ENCODE data around the gene MEPCE. TPM values are rescaled to one million over a fixed set of nuclear protein-coding genes. Genes with fewer than 3 reads are reported as not detected.
"Not testable (repeated sequence)": the region's sequence is repeated elsewhere in the genome, so short reads cannot be mapped to it uniquely, and the experiment has no call there.

Gene MEPCE
- total RNA-seq, 1 donor from 2014 or later, result 30.5 TPM

GRCh38 chr7:100449190-100449795 is 19.7 kb downstream of the MEPCE start:
- Mint-ChIP-seq H3K36me3 (ENCODE audit: low read depth, unreplicated experiment) (no peaks in the 10 kb centered on the region), H3K4me3 (ENCODE audit: unreplicated experiment) (no peak overlapping the region), H3K9me3 (ENCODE audit: unreplicated experiment) (no peaks in the 10 kb centered on the region), H3K4me1 (ENCODE audit: unreplicated experiment) (peaks cover 12% of the 10 kb centered on the region), H3K27ac (ENCODE audit: unreplicated experiment) (no peak overlapping the region), H3K27me3 (ENCODE audit: unreplicated experiment) (peaks cover 3% of the 10 kb centered on the region)
- TF ChIP-seq, protein P1, sequence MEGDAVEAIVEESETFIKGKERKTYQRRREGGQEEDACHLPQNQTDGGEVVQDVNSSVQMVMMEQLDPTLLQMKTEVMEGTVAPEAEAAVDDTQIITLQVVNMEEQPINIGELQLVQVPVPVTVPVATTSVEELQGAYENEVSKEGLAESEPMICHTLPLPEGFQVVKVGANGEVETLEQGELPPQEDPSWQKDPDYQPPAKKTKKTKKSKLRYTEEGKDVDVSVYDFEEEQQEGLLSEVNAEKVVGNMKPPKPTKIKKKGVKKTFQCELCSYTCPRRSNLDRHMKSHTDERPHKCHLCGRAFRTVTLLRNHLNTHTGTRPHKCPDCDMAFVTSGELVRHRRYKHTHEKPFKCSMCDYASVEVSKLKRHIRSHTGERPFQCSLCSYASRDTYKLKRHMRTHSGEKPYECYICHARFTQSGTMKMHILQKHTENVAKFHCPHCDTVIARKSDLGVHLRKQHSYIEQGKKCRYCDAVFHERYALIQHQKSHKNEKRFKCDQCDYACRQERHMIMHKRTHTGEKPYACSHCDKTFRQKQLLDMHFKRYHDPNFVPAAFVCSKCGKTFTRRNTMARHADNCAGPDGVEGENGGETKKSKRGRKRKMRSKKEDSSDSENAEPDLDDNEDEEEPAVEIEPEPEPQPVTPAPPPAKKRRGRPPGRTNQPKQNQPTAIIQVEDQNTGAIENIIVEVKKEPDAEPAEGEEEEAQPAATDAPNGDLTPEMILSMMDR (IDR thresholded peaks at IDR 0.05; ENCODE audit: unreplicated experiment), result no peak
- no peak for DNase-seq (ENCODE audit: low spot score)

DNA sequence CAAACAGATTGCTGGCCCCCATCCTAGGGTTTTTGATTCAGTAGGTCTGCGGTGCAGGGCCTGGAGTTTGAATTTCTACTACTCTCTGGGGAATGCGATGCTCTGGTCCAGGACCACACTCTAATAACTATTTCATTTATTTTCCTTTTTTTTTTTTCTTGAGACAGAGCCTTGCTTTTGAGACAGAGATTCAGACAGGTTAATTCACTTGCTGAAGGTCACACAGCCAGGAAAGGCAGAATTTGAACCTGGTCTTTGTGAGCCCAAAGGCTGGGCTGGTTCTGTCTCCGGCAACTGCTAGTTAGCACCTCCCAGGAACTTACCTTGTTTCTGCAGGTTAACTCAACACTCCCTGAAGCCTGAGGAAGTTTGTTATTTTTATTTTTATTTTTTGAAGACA is 22.9 kb downstream of the MEPCE start:
- peaks cover 8% of the 10 kb centered on the region for H3K36me3 Mint-ChIP-seq (ENCODE audit: low read depth, unreplicated experiment)
- TF ChIP-seq, protein P1 (IDR thresholded peaks at IDR 0.05; ENCODE audit: unreplicated experiment), result no peak
- peaks cover 9% of the 10 kb centered on the region for H3K4me1 Mint-ChIP-seq (ENCODE audit: unreplicated experiment)
- H3K9me3 Mint-ChIP-seq (ENCODE audit: unreplicated experiment), result no peaks in the 10 kb centered on the region
- H3K27me3 Mint-ChIP-seq (ENCODE audit: unreplicated experiment), result no peaks in the 10 kb centered on the region
- no peak overlapping the region for H3K4me3 Mint-ChIP-seq (ENCODE audit: unreplicated experiment)
- H3K27ac Mint-ChIP-seq (ENCODE audit: unreplicated experiment), result no peak overlapping the region
- DNase-seq (ENCODE audit: low spot score), result no peak

DNA sequence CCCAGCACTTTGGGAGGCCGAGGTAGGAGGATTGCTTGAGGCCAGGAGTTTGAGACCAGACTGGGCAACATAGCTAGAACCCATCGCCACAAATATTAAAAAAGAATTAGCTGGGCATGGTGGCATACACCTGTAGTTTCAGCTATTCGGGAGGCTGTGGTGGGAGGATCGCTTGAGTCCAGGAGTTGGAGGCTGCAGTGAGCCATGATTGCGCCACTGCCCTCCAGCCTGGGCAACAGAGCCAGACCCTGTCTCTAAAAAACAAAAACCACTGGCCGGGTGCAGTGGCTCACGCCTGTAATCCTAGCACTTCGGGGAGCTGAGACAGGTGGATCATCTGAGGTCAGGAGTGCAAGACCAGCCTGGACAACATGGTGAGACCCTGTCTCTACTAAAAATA is 24.2 kb downstream of the MEPCE start:
- H3K27me3 Mint-ChIP-seq (ENCODE audit: unreplicated experiment); DNase-seq (ENCODE audit: low spot score); H3K27ac Mint-ChIP-seq (ENCODE audit: unreplicated experiment); H3K9me3 Mint-ChIP-seq (ENCODE audit: unreplicated experiment); H3K4me1 Mint-ChIP-seq (ENCODE audit: unreplicated experiment); H3K4me3 Mint-ChIP-seq (ENCODE audit: unreplicated experiment): not testable (repeated sequence)
- peaks cover 13% of the 10 kb centered on the region for H3K36me3 Mint-ChIP-seq (ENCODE audit: low read depth, unreplicated experiment)

DNA sequence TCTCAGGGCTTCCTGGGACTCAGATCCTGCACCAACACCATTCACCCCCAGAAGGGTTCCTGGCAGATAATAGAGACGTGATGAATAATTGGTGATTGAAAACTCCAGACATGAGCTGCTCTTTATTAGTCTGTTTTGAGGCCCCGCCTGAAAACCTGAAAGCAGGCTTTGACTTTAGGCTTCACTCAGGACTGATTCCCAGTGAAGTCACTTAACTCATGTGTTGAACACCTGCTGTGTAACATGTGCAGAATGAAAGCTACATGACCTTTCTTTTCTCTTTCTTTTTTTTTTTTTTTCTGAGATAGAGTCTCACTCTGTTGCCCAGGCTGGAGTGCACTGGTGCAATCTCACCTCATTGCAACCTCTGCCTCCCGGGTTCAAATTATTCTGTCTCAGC is 25.6 kb downstream of the MEPCE start:
- Mint-ChIP-seq H3K27ac (ENCODE audit: unreplicated experiment) (no peak overlapping the region), H3K4me3 (ENCODE audit: unreplicated experiment) (no peak overlapping the region), H3K36me3 (ENCODE audit: low read depth, unreplicated experiment) (peaks cover 13% of the 10 kb centered on the region), H3K4me1 (ENCODE audit: unreplicated experiment) (peaks cover 9% of the 10 kb centered on the region), H3K9me3 (ENCODE audit: unreplicated experiment) (no peaks in the 10 kb centered on the region), H3K27me3 (ENCODE audit: unreplicated experiment) (no peaks in the 10 kb centered on the region)
- TF ChIP-seq, protein P1 (IDR thresholded peaks at IDR 0.05; ENCODE audit: unreplicated experiment), result no peak
- no peak for DNase-seq (ENCODE audit: low spot score)

DNA sequence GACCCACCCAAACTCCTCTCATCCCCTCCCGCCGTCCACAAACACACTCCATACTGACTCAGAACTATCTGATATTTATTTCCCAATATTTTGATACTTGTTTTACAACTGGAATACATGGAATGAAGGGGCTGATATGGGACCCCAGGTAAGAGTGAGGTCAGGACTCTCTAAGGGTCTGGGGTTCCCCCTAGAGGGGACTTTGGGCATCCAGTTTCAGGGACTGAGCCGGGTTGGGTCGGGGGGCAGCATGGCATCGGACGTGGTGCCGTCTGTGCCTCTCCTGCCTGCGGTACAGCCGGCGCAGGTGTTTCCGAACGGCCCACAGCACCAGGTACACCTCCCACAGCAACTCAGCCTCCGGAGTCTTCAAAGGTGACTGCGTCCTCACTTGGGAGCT is 26.9 kb downstream of the MEPCE start:
- TF ChIP-seq, protein P1 (IDR thresholded peaks at IDR 0.05; ENCODE audit: unreplicated experiment), result no peak
- no peaks in the 10 kb centered on the region for H3K27me3 Mint-ChIP-seq (ENCODE audit: unreplicated experiment)
- H3K27ac Mint-ChIP-seq (ENCODE audit: unreplicated experiment), result no peak overlapping the region
- H3K9me3 Mint-ChIP-seq (ENCODE audit: unreplicated experiment), result no peaks in the 10 kb centered on the region
- H3K36me3 Mint-ChIP-seq (ENCODE audit: low read depth, unreplicated experiment), result peaks cover 13% of the 10 kb centered on the region
- peaks cover 9% of the 10 kb centered on the region for H3K4me1 Mint-ChIP-seq (ENCODE audit: unreplicated experiment)
- no peak overlapping the region for H3K4me3 Mint-ChIP-seq (ENCODE audit: unreplicated experiment)
- no peak for DNase-seq (ENCODE audit: low spot score)
